ENCODE data around the gene LRRC36.

Gene LRRC36

DNA sequence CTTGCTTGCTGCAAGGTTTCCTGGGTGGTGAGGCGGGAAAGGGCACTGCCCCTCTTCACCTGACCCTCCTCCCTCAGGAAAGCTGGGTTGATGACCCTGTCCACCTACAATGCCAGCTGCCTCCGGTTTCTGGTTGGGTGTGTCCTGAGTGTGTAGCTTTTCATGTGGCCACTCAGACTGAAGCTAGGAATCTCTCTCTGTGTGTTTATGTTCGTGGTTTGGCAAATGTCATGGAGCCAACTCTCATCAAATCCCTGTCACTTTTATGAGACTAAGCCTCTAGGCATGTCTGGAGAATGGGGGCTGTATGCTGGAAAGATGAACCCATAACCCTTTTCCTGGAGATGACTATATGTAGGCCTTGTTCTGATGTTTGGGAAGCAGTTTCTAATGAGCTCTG lies 30.2 kb upstream of the LRRC36 start:
- DNase-seq (ENCODE audit: low read depth) = no peak
- TF ChIP-seq, protein P1, sequence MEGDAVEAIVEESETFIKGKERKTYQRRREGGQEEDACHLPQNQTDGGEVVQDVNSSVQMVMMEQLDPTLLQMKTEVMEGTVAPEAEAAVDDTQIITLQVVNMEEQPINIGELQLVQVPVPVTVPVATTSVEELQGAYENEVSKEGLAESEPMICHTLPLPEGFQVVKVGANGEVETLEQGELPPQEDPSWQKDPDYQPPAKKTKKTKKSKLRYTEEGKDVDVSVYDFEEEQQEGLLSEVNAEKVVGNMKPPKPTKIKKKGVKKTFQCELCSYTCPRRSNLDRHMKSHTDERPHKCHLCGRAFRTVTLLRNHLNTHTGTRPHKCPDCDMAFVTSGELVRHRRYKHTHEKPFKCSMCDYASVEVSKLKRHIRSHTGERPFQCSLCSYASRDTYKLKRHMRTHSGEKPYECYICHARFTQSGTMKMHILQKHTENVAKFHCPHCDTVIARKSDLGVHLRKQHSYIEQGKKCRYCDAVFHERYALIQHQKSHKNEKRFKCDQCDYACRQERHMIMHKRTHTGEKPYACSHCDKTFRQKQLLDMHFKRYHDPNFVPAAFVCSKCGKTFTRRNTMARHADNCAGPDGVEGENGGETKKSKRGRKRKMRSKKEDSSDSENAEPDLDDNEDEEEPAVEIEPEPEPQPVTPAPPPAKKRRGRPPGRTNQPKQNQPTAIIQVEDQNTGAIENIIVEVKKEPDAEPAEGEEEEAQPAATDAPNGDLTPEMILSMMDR (IDR thresholded peaks at IDR 0.05; ENCODE audit: insufficient read depth, low read depth, low read length, missing control alignments) = no peak
- no peak overlapping the region for H3K4me3 ChIP-seq (ENCODE audit: low read depth, low read length)

DNA sequence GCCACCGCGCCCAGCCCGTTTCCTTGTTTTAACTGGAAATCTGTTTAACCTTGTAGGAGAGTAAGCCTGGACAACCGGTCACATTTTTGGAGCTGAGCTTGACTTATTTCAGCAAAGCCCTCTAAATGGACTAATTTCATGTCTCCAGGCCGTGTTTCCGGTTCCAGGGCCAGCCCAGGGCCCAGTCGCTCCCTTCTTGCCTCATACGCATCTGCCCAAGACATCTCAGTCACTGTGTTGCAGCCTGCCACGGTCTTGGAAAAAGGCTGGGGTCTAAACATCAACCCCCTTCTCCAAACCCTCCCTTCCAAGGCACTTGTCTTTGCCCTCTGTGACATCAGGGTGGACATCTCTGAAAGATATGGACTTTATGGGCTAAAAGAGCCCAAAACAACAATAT lies 28.3 kb upstream of the LRRC36 start:
- TF ChIP-seq, protein P1 (IDR thresholded peaks at IDR 0.05; ENCODE audit: insufficient read depth, low read depth, low read length, missing control alignments) = no peak

DNA sequence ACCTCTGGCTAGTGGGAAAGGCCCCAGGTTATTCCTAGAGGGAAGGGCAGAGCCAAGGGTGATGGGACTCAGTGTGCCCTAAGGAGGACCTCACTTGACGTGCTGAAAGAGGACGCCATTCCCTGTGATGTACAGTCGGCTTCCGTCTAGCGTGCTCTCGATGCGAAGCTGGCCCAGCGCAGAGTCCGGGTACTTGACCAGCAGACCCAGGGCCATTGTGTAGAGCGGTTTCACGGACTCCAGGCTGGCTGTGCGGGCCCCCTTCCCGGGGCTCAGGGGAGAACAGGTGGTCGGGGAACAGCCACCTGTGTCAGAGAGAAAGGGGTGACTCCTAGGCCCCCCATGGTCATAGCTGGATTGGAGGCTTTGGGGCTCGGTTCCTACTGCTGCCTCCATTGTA lies 27.3 kb upstream of the LRRC36 start:
- TF ChIP-seq, protein P1 (IDR thresholded peaks at IDR 0.05; ENCODE audit: insufficient read depth, low read depth, low read length, missing control alignments) = no peak
- H3K4me3 ChIP-seq (ENCODE audit: low read depth, low read length) = no peak overlapping the region
- no peak for DNase-seq (ENCODE audit: low read depth)

More for the DNA sequence above, 28.3 kb upstream of the LRRC36 start:
- DNase-seq (ENCODE audit: low read depth) = no peak
- no peak overlapping the region for H3K4me3 ChIP-seq (ENCODE audit: low read depth, low read length)

DNA sequence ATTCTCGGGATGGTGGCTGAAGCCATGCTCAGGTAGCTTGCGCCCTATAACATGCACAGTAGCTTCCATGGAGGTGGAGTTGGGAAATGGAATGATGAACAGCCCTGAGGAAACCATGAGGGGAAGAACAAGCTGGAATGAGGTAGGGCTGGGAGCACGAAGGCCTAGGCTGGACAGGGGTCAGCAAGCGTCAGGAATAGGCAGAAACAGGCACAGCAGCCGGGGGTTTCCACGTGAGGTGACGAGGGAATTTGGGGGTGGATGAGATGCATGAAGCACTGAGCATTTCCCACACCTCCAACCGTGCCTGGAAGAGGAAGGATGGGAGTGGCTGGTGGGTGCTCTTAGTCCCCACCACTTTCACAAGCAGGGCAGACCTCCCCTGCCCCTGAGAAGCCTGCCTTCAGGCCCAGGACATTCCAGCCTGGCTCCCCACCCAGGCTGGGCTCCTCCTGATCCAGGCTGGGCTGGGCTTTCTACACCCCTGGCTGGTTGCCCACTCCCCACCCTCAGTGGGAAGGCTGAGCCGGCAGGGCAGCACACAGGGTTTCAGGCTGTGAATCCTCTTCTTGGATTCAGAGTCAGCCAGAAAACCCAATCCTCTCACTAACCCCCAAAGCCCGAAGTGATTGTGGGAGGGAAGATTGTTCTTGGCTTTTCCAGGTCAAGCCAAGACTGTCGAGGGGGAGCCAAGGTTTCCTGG lies 25.4 kb upstream of the LRRC36 start:
- TF ChIP-seq, protein P1 (IDR thresholded peaks at IDR 0.05; ENCODE audit: insufficient read depth, low read depth, low read length, missing control alignments) = no peak
- DNase-seq (ENCODE audit: low read depth) = no peak
- no peak overlapping the region for H3K4me3 ChIP-seq (ENCODE audit: low read depth, low read length)

DNA sequence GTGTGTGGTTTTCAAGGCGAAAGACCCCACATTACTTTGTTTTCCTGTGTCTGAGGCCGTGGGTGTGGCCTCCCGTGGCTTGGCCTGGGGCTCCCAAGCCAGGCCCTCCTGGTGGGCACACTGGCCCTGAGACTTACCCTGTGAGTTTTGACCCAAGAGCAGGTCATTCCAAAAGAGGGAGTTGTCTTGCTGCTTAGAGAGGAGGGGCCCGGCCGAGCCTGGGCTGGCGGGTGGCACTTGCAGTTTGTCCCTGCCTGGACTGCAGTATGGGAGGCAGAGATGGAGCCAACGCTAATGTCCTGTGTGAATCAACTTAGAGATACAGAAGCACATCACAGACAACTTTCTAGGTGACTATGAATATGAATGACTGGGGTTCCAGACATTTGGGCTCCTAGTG lies 24.5 kb upstream of the LRRC36 start:
- DNase-seq (ENCODE audit: low read depth) = no peak
- TF ChIP-seq, protein P1 (IDR thresholded peaks at IDR 0.05; ENCODE audit: insufficient read depth, low read depth, low read length, missing control alignments) = no peak

DNA sequence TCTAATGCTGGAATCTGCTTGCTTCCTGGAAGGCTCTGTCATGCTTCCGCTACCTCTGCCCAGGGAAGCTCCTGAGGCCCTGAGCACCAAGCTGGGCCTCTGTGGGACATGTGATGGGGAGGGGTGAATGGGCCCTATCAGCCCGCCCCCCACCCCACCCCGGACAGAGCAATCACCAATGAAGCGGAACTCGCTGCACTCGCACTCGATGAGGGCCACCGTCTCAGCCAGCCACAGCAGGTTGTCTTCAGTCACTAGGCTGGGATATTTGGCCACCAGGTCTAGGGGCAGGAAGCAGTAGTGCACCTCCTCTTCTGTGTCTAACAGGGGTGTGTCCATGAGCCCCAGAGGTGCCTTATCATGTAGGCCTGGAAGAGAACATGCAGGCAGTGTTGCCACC lies 23.6 kb upstream of the LRRC36 start:
- no peak overlapping the region for H3K4me3 ChIP-seq (ENCODE audit: low read depth, low read length)
- DNase-seq (ENCODE audit: low read depth) = no peak
- TF ChIP-seq, protein P1 (IDR thresholded peaks at IDR 0.05; ENCODE audit: insufficient read depth, low read depth, low read length, missing control alignments) = no peak

More for the DNA sequence above, 24.5 kb upstream of the LRRC36 start:
- no peak overlapping the region for H3K4me3 ChIP-seq (ENCODE audit: low read depth, low read length)

DNA sequence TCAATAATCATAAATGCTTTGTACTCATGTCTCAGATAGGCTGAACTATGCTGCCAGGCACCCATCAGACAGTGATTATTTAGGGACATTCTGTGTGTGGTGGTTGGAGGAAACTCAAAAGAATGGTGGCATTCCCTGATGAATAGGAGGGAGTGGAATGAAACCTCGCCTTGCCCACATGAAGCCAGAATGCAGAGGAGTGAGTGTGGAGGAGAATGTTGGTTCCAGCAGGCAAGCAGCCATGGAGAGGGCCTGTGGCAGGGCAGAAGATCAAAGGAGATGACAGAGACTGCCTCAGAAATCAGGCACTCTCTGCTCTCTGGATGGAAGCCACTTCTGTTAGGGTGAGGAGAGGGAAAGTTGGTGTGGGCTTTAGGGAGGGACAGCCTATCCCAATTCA lies 22.6 kb upstream of the LRRC36 start:
- TF ChIP-seq, protein P1 (IDR thresholded peaks at IDR 0.05; ENCODE audit: insufficient read depth, low read depth, low read length, missing control alignments) = no peak
- DNase-seq (ENCODE audit: low read depth) = no peak
- no peak overlapping the region for H3K4me3 ChIP-seq (ENCODE audit: low read depth, low read length)
